ENCODE data around the gene TTBK1.

TTBK1 gene

GRCh38 chr6:43310624-43311023, 67.3 kb downstream of the TTBK1 start:
- no peaks in the 10 kb centered on the region; the same call in 1 of the 2 replicates for H3K27me3 ChIP-seq (ENCODE audit: control insufficient read depth, insufficient read depth, low read length)
- H3K36me3 ChIP-seq (ENCODE audit: control insufficient read depth, insufficient read depth, low read length) = no peaks in the 10 kb centered on the region
- H3K27ac ChIP-seq (ENCODE audit: low read depth, low read length) = no peak overlapping the region
- H3K4me1 ChIP-seq (ENCODE audit: control insufficient read depth, insufficient read depth, low read length) = peaks cover 5% of the 10 kb centered on the region
- H3K9me3 ChIP-seq (ENCODE audit: control insufficient read depth, insufficient read depth, low read length) = no peaks in the 10 kb centered on the region
- no peak overlapping the region for H3K9ac ChIP-seq (ENCODE audit: low read depth, low read length)
- H3K4me3 ChIP-seq (ENCODE audit: low read depth, low read length) = no peak overlapping the region

GRCh38 chr6:43311666-43312065, 68.4 kb downstream of the TTBK1 start:
- H3K9ac ChIP-seq (ENCODE audit: low read depth, low read length) = no peak overlapping the region
- H3K9me3 ChIP-seq (ENCODE audit: control insufficient read depth, insufficient read depth, low read length) = no peaks in the 10 kb centered on the region
- H3K27me3 ChIP-seq (ENCODE audit: control insufficient read depth, insufficient read depth, low read length) = no peaks in the 10 kb centered on the region; the same call in 1 of the 2 replicates
- H3K27ac ChIP-seq (ENCODE audit: low read depth, low read length) = no peak overlapping the region
- peaks cover 5% of the 10 kb centered on the region for H3K4me1 ChIP-seq (ENCODE audit: control insufficient read depth, insufficient read depth, low read length)
- no peaks in the 10 kb centered on the region for H3K36me3 ChIP-seq (ENCODE audit: control insufficient read depth, insufficient read depth, low read length)
- H3K4me3 ChIP-seq (ENCODE audit: low read depth, low read length) = no peak overlapping the region

- Histone ChIP-seq H3K4me1 (ENCODE audit: control insufficient read depth, insufficient read depth, low read length) (peaks cover 17% of the 10 kb centered on the region), H3K9me3 (ENCODE audit: control insufficient read depth, insufficient read depth, low read length) (no peaks in the 10 kb centered on the region), H3K9ac (ENCODE audit: low read depth, low read length) (no peak overlapping the region), H3K27ac (ENCODE audit: low read depth, low read length) (no peak overlapping the region), H3K4me3 (ENCODE audit: low read depth, low read length) (no peak overlapping the region), H3K27me3 (ENCODE audit: control insufficient read depth, insufficient read depth, low read length) (no peaks in the 10 kb centered on the region; the same call in 1 of the 2 replicates), H3K36me3 (ENCODE audit: control insufficient read depth, insufficient read depth, low read length) (no peaks in the 10 kb centered on the region)
Observed at GRCh38 chr6:43313813-43314212, 70.5 kb downstream of the TTBK1 start.

GRCh38 chr6:43318011-43318410, 74.7 kb downstream of the TTBK1 start:
- Histone ChIP-seq H3K36me3 (ENCODE audit: control insufficient read depth, insufficient read depth, low read length) (no peaks in the 10 kb centered on the region), H3K27ac (ENCODE audit: low read depth, low read length) (no peak overlapping the region), H3K4me3 (ENCODE audit: low read depth, low read length) (no peak overlapping the region), H3K4me1 (ENCODE audit: control insufficient read depth, insufficient read depth, low read length) (peaks cover 12% of the 10 kb centered on the region; the same call in 1 of the 2 replicates), H3K27me3 (ENCODE audit: control insufficient read depth, insufficient read depth, low read length) (no peaks in the 10 kb centered on the region), H3K9me3 (ENCODE audit: control insufficient read depth, insufficient read depth, low read length) (no peaks in the 10 kb centered on the region), H3K9ac (ENCODE audit: low read depth, low read length) (no peak overlapping the region)

- Histone ChIP-seq H3K9me3 (ENCODE audit: control insufficient read depth, insufficient read depth, low read length) (no peaks in the 10 kb centered on the region), H3K4me3 (ENCODE audit: low read depth, low read length) (no peak overlapping the region), H3K9ac (ENCODE audit: low read depth, low read length) (no peak overlapping the region), H3K36me3 (ENCODE audit: control insufficient read depth, insufficient read depth, low read length) (no peaks in the 10 kb centered on the region), H3K27me3 (ENCODE audit: control insufficient read depth, insufficient read depth, low read length) (no peaks in the 10 kb centered on the region), H3K4me1 (ENCODE audit: control insufficient read depth, insufficient read depth, low read length) (no peaks in the 10 kb centered on the region), H3K27ac (ENCODE audit: low read depth, low read length) (no peak overlapping the region)
Observed at GRCh38 chr6:43325876-43326275, 82.6 kb downstream of the TTBK1 start.

GRCh38 chr6:43328528-43328927, 85.2 kb downstream of the TTBK1 start:
- Histone ChIP-seq H3K9ac (ENCODE audit: low read depth, low read length) (no peak overlapping the region), H3K4me3 (ENCODE audit: low read depth, low read length) (no peak overlapping the region), H3K36me3 (ENCODE audit: control insufficient read depth, insufficient read depth, low read length) (no peaks in the 10 kb centered on the region), H3K4me1 (ENCODE audit: control insufficient read depth, insufficient read depth, low read length) (no peaks in the 10 kb centered on the region), H3K27ac (ENCODE audit: low read depth, low read length) (no peak overlapping the region), H3K27me3 (ENCODE audit: control insufficient read depth, insufficient read depth, low read length) (no peaks in the 10 kb centered on the region), H3K9me3 (ENCODE audit: control insufficient read depth, insufficient read depth, low read length) (no peaks in the 10 kb centered on the region)

- no peak overlapping the region for H3K9ac ChIP-seq (ENCODE audit: low read depth, low read length)
- H3K4me1 ChIP-seq (ENCODE audit: control insufficient read depth, insufficient read depth, low read length) = peaks cover 4% of the 10 kb centered on the region
- no peaks in the 10 kb centered on the region for H3K27me3 ChIP-seq (ENCODE audit: control insufficient read depth, insufficient read depth, low read length)
- H3K4me3 ChIP-seq (ENCODE audit: low read depth, low read length) = no peak overlapping the region
- no peaks in the 10 kb centered on the region for H3K36me3 ChIP-seq (ENCODE audit: control insufficient read depth, insufficient read depth, low read length)
- no peak overlapping the region for H3K27ac ChIP-seq (ENCODE audit: low read depth, low read length)
- no peaks in the 10 kb centered on the region for H3K9me3 ChIP-seq (ENCODE audit: control insufficient read depth, insufficient read depth, low read length)
Observed at GRCh38 chr6:43331470-43331869, 88.2 kb downstream of the TTBK1 start.

GRCh38 chr6:43331891-43332290, 88.6 kb downstream of the TTBK1 start:
- H3K27ac ChIP-seq (ENCODE audit: low read depth, low read length) = no peak overlapping the region
- no peak overlapping the region for H3K9ac ChIP-seq (ENCODE audit: low read depth, low read length)
- no peaks in the 10 kb centered on the region for H3K36me3 ChIP-seq (ENCODE audit: control insufficient read depth, insufficient read depth, low read length)
- H3K4me3 ChIP-seq (ENCODE audit: low read depth, low read length) = no peak overlapping the region
- H3K4me1 ChIP-seq (ENCODE audit: control insufficient read depth, insufficient read depth, low read length) = peaks cover 6% of the 10 kb centered on the region
- no peaks in the 10 kb centered on the region for H3K9me3 ChIP-seq (ENCODE audit: control insufficient read depth, insufficient read depth, low read length)
- H3K27me3 ChIP-seq (ENCODE audit: control insufficient read depth, insufficient read depth, low read length) = no peaks in the 10 kb centered on the region

- peaks cover 18% of the 10 kb centered on the region for H3K36me3 ChIP-seq (ENCODE audit: control insufficient read depth, insufficient read depth, low read length)
- H3K9me3 ChIP-seq (ENCODE audit: control insufficient read depth, insufficient read depth, low read length) = no peaks in the 10 kb centered on the region
- no peak overlapping the region for H3K9ac ChIP-seq (ENCODE audit: low read depth, low read length)
- no peaks in the 10 kb centered on the region for H3K27me3 ChIP-seq (ENCODE audit: control insufficient read depth, insufficient read depth, low read length)
- H3K27ac ChIP-seq (ENCODE audit: low read depth, low read length) = no peak overlapping the region
- H3K4me3 ChIP-seq (ENCODE audit: low read depth, low read length) = no peak overlapping the region
- peaks cover 6% of the 10 kb centered on the region for H3K4me1 ChIP-seq (ENCODE audit: control insufficient read depth, insufficient read depth, low read length)
Observed at GRCh38 chr6:43334466-43335095, 91.3 kb downstream of the TTBK1 start.

- Histone ChIP-seq H3K27ac (ENCODE audit: low read depth, low read length) (peak overlapping the region; percentile 33), H3K27me3 (ENCODE audit: control insufficient read depth, insufficient read depth, low read length) (no peaks in the 10 kb centered on the region), H3K36me3 (ENCODE audit: control insufficient read depth, insufficient read depth, low read length) (peaks cover 27% of the 10 kb centered on the region), H3K9ac (ENCODE audit: low read depth, low read length) (no peak overlapping the region), H3K9me3 (ENCODE audit: control insufficient read depth, insufficient read depth, low read length) (no peaks in the 10 kb centered on the region), H3K4me3 (ENCODE audit: low read depth, low read length) (no peak overlapping the region), H3K4me1 (ENCODE audit: control insufficient read depth, insufficient read depth, low read length) (peaks cover 6% of the 10 kb centered on the region)
Observed at GRCh38 chr6:43335469-43335868, 92.2 kb downstream of the TTBK1 start.

- Histone ChIP-seq H3K9me3 (ENCODE audit: control insufficient read depth, insufficient read depth, low read length) (no peaks in the 10 kb centered on the region), H3K9ac (ENCODE audit: low read depth, low read length) (no peak overlapping the region), H3K27ac (ENCODE audit: low read depth, low read length) (no peak overlapping the region), H3K27me3 (ENCODE audit: control insufficient read depth, insufficient read depth, low read length) (no peaks in the 10 kb centered on the region), H3K4me3 (ENCODE audit: low read depth, low read length) (no peak overlapping the region), H3K36me3 (ENCODE audit: control insufficient read depth, insufficient read depth, low read length) (peaks cover 33% of the 10 kb centered on the region), H3K4me1 (ENCODE audit: control insufficient read depth, insufficient read depth, low read length) (peaks cover 6% of the 10 kb centered on the region)
Observed at GRCh38 chr6:43336382-43336781, 93.1 kb downstream of the TTBK1 start.
